Hematopoietic multipotent progenitor cell treated with erythropoietin and hydrocortisone succinate and interleukin-3 and kit ligand, for 8 days (in vitro differentiated cells): ENCODE measurements around the gene ADCY3.

ENCODE experiments used
- DNase-seq: peaks from one replicate; pipeline ENCODE4 v3.0.0-alpha.2; 2015

ADCY3 gene

GRCh38 chr2:24924732-24925131, 4.7 kb upstream of the ADCY3 start:
- DNase-seq = peak; percentile 33

GRCh38 chr2:24924266-24924665, 4.2 kb upstream of the ADCY3 start:
- DNase-seq = no peak

GRCh38 chr2:24923106-24923505, 3.1 kb upstream of the ADCY3 start:
- DNase-seq = no peak

GRCh38 chr2:24922556-24922955, 2.5 kb upstream of the ADCY3 start:
- no peak for DNase-seq

DNA sequence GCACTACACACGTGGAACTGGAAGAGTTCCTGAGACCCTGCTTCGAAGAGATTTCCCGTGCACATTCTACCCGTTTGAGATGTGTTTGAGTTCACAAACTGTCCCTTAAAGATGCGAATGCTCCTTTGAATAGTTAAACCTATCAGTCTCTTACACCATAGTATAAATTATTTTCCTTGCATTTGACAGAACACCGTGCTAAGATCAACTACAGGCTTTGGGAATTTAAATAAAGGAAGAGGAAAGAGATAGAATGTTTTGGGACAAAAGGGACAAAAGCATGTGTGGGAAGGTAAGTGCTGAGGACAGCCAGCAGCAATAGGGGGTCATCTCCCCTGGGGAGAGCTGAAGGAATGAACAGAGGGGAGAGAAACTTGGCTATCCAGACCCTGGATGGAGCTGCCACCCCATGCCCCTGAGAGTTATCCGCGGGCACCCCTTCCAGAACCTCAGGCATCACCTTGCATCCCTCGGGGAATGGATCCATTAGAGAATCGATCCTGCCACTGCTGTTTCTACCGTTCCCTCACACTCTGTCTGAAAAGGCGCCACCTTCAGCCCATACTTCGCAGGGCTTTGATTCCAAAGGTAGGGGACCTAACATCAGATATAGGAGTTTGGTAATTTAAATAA, 888 bp upstream of the ADCY3 start:
- peak; percentile 44 for DNase-seq

- DNase-seq = no peak
Measured at GRCh38 chr2:24919506-24920097, 435 bp downstream of the ADCY3 start.

GRCh38 chr2:24919037-24919505, 966 bp downstream of the ADCY3 start:
- DNase-seq = peak; percentile 25

- no peak for DNase-seq
Measured at GRCh38 chr2:24918326-24919036, 1.6 kb downstream of the ADCY3 start.

DNA sequence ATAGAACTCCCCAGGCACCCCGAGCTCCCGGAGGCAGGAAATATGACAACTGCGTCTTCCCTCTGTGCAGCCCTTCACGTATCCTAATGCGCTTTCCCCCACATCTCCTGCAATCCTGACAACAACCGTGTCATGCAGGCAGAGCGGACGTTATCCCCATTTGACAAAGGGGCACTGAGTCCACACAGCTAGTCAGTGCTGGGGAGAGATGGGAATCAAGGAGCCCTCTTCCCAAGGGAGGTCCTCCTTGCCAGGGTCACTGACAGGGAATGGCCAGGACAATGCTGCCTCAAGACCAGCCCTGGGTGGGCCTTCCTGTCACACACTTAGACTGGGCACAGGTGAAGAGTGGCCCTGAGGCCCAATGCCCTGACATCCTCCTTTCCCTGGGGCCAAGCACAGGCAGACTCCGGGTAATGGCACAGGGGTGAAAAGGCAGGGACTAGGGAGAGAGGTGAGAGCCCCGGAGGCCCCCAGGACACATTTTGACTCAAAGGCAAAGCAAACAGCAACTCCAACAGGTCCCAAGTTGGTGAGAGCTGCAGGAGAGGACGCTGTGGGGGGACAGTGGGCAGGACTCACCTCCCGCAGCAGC, 2.2 kb downstream of the ADCY3 start:
- no peak for DNase-seq

DNA sequence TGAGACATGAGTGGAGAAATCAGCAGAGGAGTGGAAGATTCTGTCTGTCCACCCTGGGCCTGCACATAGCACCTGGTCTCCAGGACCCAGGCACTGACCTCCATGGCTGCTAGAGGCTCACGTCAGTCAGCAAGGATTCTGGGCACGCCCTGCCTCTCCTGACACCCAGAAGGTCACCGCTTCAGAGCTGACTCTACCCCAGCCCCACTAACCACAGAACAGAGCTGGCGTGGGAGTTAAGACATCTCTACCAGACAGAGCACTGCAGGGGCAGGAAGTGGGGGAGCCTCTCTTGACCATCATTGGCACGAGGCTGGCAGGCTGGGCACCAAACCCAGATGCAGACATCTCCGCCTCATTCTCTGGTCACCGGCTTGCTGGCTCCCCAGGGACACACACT, 3.0 kb downstream of the ADCY3 start:
- peak; percentile 78 for DNase-seq

GRCh38 chr2:24915796-24916195, 4.2 kb downstream of the ADCY3 start:
- DNase-seq = no peak

GRCh38 chr2:24915175-24915574, 4.9 kb downstream of the ADCY3 start:
- DNase-seq = no peak

- DNase-seq = no peak
Measured at GRCh38 chr2:24914713-24915112, 5.3 kb downstream of the ADCY3 start.

- DNase-seq = no peak
Measured at GRCh38 chr2:24913911-24914310, 6.1 kb downstream of the ADCY3 start.

DNA sequence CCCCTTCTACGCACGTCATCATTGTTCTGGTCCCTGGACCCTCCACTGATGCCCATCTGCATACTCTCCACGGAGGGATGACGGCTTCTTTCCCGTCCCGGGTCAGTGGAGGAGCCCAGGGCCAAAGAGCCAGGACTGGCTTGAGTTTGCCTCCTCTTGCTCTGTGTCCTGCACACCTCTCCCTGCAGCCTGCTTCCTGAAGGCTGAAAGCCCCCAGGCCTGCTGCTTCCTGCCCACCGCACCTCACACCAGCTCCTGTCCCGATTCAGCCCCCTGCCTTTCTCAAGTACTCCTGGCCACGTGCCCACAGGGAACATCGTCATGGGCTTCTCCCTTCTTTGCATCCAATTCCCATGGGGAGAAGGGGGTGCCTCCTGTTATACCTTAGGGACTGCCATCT, 7.1 kb downstream of the ADCY3 start:
- DNase-seq = no peak

- no peak for DNase-seq
Measured at GRCh38 chr2:24912523-24912922, 7.5 kb downstream of the ADCY3 start.

DNA sequence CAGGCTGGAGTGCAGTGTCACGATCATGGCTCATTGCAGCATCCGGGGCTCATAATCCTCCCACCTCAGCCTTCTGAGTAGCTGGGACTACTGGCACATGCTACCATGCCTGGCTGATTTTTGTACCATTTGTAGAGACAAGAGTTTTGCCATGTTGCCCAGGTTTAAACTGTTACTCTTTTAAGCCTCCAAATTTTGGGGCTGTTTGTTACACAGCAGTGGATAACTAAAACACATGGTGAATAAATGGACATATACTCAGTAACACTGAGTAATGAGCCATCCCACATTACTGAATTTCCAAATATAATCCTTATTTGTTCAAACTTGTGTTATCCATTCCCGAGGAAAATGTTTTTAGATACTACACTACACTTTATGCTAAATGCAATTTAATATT, 9.8 kb downstream of the ADCY3 start:
- DNase-seq = no peak

GRCh38 chr2:24909555-24910177, 10.4 kb downstream of the ADCY3 start:
- no peak for DNase-seq

- DNase-seq = no peak
Measured at GRCh38 chr2:24908461-24908901, 11.6 kb downstream of the ADCY3 start.

GRCh38 chr2:24907116-24907515, 12.9 kb downstream of the ADCY3 start:
- no peak for DNase-seq

- DNase-seq = no peak
Measured at GRCh38 chr2:24906466-24906865, 13.6 kb downstream of the ADCY3 start.

DNA sequence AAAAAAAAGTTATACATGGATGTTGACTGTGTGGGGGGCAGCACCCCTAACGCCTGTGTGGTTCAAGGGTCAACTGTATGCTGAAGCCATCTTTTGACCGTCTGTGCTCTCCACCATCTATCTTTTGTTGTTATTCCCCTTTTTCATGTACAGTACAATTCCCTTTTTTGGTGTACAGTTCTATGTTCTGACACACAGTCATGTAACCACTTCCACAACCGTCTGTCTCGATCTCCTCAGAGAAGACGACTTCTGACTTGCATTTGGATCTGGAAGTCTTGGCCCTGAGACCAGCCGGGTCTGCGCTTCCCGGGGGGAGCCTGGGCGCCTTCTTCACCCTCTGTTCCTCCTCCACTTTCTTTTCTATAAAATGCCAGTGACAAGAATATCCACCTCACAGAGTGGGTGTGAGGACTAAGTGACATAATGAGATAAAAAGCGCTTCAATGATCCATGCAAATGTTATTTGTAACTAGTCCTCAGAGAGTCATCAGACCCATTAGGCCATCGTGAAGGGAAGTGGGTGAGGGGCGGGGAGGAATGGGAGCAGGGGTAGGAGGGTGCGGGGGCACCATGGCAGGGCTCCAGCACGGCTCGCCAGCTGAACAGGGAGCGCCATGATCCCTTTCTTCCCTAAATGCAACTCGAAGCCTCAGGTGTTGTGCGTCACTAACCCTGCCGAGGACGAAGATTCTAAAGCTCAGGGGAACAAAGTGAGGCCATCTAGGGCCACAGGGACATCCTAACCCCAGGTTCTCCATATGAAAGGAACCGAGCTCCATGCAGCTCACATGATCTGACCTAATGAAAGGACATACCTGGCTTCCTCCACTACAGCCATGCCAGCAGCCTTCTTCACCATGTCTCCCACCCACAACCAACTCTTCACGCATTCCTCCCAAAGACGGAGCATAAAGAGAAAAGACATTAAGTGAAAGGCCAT, 16.6 kb downstream of the ADCY3 start:
- no peak for DNase-seq
